Measurements from ENCODE around the gene GAD1. TPM values are rescaled to one million over a fixed set of nuclear protein-coding genes. Genes with fewer than 3 reads are reported as not detected.

Gene GAD1
- total and polyA plus RNA-seq, 2 of the 8 experiments (the other 6 are each of a cell fraction or from before 2014, with no cell fraction given), result 0.65 to 1.0 TPM

DNA sequence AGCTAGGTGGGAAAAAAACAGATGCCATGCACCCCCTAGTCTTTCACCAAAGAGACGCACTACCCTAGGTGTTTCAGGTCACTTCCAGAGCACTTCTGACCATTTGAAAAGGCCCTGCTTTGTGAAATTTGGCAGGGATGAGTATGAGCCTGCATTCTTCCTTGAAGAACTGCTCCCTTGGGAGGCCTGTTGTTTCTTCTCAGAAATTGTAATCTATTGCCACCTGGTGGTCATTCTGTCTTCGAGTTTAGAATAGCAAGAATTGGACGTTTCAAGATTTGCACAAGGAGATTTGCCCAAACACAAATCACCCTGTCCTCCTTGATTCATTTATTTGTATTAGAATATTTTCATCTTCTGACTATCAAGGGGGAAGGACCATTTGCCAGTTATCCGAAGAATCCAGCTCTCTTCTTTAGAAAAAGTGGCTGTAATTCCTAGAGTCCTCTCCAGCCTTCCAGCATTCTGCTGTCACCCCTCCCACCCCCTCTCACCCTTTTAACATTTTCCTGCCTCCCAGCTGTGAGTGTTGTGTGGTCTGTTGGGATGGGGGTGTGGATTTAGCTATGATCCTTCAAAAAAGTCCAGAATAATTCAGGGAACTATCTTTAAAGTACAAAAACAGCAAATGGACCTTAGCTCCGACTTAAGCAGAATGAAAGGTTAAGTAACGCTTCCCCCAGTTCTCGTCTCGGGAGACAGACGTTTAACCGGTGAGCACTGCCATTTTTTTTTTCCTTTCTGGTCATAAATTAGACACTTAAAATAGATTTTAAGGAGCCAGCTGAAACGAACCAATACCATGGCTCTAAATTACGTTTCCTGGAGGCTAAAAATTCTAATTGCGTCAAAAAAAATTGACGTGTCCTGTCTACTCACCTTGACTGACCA, 3.7 kb upstream of the GAD1 start (continued):
- TF ChIP-seq, protein P1, sequence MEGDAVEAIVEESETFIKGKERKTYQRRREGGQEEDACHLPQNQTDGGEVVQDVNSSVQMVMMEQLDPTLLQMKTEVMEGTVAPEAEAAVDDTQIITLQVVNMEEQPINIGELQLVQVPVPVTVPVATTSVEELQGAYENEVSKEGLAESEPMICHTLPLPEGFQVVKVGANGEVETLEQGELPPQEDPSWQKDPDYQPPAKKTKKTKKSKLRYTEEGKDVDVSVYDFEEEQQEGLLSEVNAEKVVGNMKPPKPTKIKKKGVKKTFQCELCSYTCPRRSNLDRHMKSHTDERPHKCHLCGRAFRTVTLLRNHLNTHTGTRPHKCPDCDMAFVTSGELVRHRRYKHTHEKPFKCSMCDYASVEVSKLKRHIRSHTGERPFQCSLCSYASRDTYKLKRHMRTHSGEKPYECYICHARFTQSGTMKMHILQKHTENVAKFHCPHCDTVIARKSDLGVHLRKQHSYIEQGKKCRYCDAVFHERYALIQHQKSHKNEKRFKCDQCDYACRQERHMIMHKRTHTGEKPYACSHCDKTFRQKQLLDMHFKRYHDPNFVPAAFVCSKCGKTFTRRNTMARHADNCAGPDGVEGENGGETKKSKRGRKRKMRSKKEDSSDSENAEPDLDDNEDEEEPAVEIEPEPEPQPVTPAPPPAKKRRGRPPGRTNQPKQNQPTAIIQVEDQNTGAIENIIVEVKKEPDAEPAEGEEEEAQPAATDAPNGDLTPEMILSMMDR (IDR thresholded peaks at IDR 0.05; ENCODE audit: control extremely low read depth in 1 of 3, insufficient read depth in 1 of 3, low read depth in 1 of 3, low read length in 3 of 3), result peak in 2 of 3 experiments; percentile 69 to 71; a peak in 3 of 4 replicates
